Measurements from ENCODE around the gene RAD52. TPM values are rescaled to one million over a fixed set of nuclear protein-coding genes. Genes with fewer than 3 reads are reported as not detected.
"Not testable (repeated sequence)": the region's sequence is repeated elsewhere in the genome, so short reads cannot be mapped to it uniquely, and the experiment has no call there.

RAD52 gene
- total RNA-seq, 1 donor from 2014 or later, result 4.2 TPM

DNA sequence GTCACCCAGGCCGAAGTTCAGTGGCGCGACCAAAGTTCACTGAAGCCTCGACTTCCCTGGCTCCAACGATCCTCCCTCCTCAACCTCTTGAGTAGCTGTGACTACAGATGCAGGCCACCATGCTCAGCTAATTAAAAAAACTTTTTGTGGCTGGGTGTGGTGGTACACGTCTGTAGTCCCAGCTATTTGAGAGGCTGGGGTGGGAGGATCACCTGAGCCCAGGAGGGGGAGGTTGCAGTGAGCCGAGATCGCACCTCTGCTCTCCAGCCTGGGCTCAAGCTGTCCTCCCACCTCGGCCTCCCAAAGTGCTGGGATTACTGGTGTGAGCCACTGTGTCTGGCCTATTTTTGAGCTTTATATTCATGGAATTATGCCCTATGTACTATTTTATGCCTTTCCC lies 18.1 kb upstream of the RAD52 start:
- DNase-seq (ENCODE audit: low read depth in 2 of 2), result no peak

DNA sequence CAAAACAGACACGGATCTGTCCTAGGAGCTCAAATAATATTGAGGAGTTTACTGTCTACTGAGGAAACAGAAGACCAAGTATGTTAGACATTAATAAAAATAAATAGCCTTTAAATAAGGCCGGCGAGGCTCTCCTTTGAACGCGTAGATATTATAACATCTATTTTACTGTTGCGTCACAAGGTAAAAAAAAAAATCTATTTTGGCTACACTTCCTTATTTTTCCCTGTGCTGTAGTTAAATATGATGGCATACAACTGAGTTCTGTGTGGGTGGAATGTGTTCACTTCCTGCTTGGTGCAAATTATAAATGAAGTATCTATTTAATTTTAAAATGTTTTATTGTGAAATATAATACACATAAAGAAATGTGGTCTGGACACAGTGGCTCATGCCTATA lies 17.2 kb upstream of the RAD52 start:
- DNase-seq (ENCODE audit: low read depth in 2 of 2), result no peak

DNA sequence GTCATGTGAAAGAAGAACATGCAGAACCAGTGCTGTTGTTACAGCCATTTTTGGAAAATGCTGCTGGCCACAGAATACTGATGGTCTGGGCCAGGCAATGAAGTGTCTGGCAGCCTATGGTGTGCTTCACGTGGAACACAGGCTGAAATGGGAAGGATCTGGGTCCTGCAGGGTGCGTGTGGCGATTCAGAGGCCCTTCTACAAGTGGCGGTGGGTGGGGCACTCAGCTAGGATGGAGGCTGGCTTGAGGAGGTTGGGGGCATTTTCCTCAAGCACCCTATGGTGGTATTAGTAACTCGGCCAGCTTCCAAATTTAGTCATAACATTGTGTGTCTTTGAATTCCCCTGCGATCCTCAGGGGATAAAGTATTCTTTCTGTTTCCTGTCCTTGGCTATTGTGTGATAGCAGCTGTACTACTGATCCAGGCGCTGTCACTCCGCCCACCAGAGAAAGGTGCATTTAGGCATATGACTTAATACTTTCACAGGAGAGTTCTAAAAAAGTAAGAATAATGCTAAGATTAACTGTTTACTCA lies 9.2 kb upstream of the RAD52 start:
- DNase-seq (ENCODE audit: low read depth in 2 of 2), result peak in 1 of 2 donors; percentile 80

DNA sequence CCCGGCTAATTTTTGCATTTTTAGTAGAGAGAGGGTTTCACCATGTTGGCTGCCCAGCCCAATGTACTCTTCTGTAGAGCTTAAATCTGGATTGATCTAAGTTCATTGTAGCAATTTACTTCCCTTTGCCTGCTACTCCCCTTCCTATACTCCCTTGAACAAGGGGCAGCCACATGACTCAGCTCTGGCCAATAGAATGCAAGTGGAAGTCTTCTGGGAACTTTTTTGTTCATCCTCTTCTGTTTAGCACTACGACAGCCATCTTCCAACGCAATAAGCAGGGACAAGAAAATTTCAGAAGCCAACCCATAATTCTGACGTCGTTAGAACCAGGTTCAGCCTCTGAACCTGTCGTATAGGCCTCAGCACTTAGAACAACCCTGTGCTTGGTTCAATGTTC lies 6.4 kb upstream of the RAD52 start:
- DNase-seq (ENCODE audit: low read depth in 2 of 2), result no peak

DNA sequence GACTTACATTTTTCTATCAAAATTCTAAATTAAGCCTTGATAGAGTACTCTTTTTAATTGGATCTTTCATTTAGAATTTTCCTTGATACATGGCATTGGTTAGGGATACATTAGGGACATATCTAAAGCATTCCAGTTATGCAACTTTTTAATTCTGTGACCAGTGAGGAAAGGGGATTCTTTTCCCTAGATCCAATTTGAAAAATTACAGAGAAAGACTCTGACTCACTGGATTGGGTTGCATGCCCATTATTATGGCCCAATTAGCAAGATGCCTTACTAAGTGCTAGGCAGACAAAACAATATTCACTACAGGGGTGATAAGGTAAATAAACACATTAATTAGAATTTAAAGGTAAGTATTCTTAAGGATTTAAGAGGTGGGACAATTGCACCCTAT lies 5.2 kb upstream of the RAD52 start:
- DNase-seq (ENCODE audit: low read depth in 2 of 2), result no peak

DNA sequence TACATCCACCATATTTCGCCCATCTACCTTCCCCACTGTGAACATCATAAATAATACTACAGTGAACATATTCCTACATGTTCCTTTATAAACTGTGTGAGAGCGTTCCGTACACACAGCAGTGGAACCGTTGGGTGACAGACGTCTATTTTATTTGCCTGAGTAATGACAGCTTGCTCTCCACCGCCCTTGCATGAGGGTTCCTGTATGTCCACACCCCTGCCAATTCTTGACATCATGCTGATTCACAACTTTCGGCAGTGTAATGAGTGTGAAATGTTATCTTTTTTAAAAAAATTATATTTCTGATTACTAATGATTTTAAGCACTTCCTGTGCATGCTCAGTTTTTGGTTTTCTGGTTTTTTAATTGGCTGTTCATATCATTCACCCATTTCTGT lies 4.3 kb upstream of the RAD52 start:
- DNase-seq (ENCODE audit: low read depth in 2 of 2), result peak in 1 of 2 donors; percentile 37

DNA sequence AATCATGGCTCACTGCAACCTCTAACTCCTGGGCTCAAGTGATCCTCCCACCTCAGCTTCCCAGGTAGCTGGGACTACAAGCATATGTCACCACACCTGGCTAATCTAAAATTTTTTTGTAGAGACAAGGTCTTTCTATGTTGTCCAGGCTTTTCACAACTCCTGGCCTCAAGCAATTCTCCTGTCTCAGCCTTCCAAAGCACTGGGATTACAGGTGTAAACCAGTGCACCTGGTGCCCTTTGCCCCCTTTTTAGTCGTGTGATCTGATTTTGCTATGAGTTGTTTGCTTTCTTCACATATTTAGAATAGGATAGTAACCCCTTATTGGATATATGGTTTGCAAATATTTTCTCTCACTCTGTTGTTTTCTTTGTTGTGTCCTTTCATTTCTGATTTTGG lies 1.7 kb upstream of the RAD52 start:
- no peak for DNase-seq (ENCODE audit: low read depth in 2 of 2)

DNA sequence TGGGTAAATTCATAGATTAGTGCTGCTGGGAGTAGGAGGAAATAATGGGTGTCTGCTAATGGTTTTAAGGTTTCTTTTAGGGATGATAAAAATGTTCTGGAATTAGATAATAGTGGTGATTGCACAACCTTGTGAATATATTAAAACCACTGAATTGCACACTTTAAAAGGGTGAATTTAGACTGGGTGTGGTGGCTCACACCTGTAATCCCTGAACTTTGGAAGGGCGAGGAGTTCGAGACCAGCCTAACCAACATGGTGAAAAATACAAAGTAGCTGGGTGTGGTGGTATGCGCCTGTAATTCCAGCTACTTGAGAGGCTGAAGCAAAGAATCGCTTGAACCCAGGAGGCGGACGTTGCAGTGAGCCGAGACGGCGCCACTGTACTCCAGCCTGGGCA lies 1.3 kb downstream of the RAD52 start:
- no peak for DNase-seq (ENCODE audit: low read depth in 2 of 2)

DNA sequence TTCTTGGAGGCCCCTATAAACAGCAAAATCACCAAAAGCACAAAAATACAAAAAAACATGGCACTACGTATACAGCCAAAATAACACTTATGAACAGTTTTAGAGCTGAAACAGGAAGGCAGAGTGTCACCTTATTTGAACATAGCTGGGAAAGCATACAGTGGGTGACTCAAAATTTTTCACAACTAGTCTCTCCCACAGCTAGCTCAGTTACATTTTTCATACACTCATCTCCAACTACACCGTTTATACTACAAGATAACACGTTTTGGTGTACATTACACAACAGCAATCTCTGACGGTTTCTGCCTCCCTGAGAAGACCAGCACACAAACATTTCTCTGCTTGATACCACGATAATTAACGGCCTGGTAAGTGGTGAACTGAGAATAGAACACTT lies 2.9 kb downstream of the RAD52 start:
- no peak for DNase-seq (ENCODE audit: low read depth in 2 of 2)

DNA sequence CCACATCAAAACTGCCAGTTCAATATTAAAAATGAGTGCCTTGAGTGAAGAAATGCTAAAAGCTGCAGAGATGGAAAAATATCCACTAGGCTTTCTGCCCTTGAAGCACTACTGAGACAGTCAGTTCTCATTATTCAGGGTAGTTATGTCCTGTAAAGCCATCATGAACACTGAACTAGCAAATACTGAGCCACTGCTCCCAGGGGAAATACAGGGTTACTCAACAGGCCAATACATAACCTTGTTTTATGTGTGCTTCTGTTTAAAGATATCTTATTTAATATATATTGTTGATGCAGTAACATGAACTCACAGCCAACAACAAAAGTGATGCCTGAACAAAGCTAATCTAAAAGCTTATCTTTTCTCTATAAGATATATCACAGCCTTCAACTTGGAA lies 3.3 kb downstream of the RAD52 start:
- DNase-seq (ENCODE audit: low read depth in 2 of 2), result no peak

DNA sequence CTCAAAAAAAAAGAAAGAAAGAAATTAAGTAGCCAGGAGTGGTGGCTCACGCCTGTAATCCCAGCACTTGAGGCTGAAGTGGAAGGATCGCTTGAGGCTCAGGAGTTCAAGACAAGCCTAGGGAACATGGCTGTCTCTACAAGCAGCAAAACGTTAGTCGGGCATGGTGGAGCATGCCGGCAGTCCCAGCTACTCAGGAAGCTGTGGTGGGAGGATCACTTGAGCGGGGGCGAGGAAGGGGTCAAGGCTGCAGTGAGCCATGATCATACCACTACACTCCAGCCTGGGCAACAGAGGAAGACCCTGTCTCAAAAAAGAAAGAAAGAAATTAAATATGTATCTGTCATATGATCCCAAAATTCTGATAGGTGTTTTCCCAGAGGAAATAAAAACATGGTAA lies 5.3 kb downstream of the RAD52 start:
- no peak for DNase-seq (ENCODE audit: low read depth in 2 of 2)

DNA sequence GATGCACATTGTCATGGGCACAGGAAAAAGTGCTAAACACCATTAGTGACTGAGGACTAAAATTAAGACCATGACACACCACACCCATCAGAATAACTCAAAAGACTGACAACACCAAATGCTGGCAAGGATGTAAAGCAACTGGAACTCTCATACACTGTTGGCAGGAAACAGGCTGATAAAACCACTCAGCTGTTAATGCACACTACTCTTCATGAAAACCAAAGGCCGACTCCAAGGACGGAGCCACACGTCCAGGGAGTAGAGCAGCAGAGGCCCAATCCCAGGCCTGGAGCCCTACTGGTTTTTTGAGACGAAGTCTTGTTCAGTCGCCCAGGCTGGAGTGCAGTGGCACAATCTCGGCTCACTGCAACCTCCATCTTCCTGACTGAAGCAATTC lies 6.4 kb downstream of the RAD52 start:
- no peak for DNase-seq (ENCODE audit: low read depth in 2 of 2)

DNA sequence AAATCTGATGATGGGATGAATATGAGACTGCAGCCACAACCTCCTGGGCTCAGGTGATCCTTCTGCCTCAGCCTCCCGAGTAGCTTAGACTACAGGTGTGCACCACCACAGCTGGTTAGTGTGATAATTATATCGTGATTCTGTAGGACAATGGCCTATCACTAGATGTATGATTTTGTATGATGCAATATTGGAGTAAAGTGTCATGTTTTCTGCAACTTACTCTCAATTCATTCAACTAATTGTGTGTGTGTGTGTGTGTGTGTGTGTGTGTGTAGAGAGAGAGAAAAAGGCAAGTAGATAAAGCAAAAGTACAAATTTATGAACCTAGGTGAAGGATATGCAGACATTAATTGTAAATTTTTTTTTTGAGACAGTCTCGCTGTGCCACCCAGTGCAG lies 10.7 kb downstream of the RAD52 start:
- no peak for DNase-seq (ENCODE audit: low read depth in 2 of 2)

DNA sequence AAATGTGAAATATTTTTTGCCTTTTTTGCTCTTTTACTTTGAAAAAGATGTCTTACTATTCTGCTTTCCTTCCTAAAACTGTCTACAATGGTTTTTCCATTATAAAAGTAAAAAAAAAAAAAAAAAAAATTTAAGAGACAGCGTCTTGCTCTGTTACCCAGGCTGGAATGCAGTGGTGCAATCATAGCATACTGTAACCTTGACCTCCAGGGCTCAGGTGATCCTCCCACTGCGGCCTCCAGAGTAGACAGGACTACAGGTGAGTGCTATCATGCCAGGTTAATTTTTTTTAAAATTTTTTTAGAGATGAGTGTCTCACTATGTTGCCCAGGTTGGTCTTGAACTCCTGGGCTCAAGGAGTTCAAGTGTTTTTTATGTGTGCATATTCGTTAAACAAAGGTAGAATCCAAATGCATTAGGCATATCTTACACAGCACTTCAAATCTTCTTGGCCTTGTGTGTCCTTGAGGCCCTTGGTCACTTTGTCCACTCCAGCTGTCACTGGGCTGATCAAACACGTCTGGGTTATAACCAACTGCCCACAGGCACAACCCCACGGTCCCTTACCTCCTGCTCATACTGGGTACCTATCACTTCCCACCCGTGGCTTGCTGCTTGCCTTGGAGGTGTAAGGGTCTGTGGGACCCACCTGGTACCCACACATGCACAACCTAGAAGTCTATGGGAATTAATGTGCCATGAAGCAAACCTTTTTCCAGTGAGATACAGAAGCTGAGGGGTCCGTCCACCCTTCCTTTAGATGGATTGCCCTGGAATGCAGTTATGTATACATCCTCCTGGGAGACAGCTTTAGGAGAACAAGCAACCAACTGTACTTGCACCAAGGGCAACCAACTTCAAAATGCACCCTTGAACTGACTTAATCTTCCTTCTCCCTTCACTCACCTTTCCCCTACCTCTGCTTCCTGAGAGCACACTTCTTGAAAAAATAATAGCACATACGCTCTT lies 12.8 kb downstream of the RAD52 start:
- DNase-seq (ENCODE audit: low read depth in 2 of 2), result no peak

DNA sequence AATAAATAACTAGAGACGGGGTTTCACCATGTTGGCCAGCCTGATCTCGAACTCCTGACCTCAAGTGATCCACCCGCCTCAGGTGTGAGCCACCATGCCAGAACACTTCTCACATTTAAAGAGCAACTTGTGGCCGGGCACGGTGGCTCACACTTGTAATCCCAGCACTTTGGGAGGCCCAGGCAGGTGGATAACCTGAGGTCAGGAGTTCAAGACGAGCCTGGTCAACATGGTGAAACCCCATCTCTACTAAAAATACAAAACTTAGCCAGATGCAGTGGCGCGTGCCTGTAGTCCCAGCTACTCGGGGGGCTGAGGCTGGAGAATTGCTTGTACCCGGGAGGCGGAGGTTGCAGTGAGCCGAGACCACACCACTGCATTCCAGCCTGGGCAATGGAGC lies 13.6 kb downstream of the RAD52 start:
- not testable (repeated sequence) for DNase-seq (ENCODE audit: low read depth in 2 of 2)

DNA sequence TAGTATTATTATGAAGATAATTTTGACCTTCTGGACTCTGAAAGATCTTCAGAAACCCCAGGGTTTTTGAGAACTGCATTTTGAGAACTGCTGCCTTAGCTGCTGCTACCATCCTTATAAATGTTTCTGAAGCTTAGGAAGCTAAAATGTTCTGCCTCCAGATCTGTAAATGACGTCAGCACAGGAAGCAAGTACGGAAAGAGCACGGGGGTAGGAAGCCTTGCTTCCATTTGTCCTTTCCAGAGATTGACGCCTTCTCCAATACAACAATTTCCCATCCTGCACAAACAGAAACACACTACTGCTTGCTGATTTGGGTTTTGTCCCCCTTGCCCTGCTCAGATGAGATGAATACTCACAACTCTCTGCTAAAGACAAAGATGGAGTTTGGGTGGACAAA lies 17.9 kb downstream of the RAD52 start:
- DNase-seq (ENCODE audit: low read depth in 2 of 2), result no peak

DNA sequence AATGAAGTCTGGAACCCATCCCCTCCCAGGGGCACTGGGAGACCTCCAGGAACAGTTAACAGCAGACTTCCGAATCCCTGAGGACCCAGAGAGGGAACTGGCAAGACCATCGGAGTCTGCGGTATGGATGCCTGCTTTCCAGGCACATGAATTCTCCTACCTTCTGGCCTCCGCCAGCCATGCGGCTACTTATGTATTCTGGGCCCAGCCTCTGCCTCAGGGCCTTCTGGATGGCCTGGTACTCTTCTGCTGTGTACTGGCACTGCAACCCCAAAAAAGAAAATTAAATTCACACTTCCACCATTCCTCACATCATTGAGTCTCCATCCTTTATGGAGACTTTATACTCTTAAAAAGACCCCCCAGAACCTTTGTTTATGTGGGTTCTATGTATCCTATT lies 18.4 kb downstream of the RAD52 start:
- no peak for DNase-seq (ENCODE audit: low read depth in 2 of 2)

DNA sequence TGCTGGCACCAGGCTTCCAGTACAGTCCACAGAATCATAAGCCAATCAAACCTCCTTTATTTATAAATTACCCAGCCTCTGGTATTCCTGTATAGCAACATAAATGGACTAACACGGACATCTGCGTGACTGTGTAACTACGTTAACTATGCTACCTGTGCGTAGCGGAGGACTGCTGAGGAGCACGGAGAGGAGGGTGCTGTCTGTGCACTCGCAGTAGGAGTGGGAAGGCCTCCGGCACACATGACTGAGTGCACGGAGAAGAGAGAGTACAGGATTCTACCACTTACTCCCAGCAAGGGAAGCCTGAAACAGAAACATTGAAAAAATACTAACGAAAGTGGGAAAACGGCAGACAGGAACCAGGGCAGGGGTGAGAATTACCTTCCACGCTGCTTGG lies 22.9 kb downstream of the RAD52 start:
- DNase-seq (ENCODE audit: low read depth in 2 of 2), result no peak

DNA sequence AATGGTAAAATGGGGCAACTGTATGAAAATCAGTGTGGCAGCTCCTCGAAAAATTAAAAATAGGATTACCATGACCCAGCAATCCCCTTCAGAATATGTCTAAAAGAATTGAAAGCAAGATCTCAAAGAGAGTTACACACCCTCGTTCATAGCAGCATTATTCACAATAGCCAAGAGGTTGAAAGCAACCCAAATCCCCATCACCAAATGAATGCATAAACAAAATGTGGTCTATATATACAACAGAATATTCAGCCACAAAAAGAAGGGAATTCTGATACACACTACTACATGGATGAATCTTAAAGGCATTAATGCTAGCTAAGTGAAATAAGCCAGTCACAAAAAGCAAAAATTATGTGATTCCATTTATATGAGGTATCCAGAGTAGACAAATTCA lies 27.2 kb downstream of the RAD52 start:
- DNase-seq (ENCODE audit: low read depth in 2 of 2), result no peak

DNA sequence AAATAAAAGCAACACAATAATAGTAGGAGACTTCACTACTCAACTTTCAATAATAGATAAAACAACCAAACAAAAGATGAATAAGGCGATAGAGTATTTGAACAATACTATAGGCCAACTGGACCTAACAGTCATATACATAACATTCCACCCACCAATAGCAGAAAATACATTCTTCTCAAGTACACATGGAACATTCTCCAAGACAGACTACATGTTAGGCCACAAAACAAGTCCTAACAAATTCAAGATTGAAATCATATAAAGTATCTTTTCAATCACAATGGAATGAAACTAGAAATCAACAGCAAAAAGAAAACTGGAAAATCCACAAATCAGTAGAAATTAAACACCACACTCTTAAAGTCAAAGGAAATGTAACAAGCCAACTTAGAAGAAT lies 28.8 kb downstream of the RAD52 start:
- no peak for DNase-seq (ENCODE audit: low read depth in 2 of 2)

DNA sequence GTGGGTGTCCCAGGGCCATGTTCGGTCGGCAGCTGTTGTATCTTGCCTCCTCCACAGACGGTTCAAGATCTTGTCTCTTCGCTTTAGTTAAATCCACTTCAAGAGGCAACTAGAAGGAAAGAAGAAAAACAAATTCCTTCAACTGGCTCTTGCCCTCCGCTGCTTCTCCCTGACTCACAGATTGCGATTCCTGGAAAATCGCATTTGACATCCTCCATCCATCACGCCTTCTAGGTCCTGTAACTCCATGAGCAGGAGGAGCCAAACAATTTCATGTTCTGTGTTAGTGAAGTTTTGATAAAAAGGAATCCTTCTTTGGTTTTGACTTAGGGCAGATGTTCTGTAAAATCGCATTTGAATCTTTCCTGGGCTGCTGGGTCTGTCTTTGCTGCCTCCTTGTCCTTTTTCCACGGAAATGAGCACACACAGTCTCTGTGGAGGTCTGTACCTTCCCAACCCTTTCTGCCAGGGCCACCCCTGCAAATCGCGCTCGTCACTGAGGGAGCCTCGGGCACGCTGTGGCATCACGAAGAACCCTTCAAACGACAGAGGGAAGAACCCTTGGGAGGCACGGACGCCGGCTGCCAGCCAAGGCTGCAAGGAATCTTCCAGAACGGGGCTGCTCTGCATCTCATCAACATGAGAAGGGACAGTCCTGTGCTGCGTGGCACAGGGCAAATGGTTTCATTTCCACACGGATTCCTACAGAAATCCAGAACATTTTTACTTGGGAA lies 32.6 kb downstream of the RAD52 start:
- DNase-seq (ENCODE audit: low read depth in 2 of 2), result no peak

DNA sequence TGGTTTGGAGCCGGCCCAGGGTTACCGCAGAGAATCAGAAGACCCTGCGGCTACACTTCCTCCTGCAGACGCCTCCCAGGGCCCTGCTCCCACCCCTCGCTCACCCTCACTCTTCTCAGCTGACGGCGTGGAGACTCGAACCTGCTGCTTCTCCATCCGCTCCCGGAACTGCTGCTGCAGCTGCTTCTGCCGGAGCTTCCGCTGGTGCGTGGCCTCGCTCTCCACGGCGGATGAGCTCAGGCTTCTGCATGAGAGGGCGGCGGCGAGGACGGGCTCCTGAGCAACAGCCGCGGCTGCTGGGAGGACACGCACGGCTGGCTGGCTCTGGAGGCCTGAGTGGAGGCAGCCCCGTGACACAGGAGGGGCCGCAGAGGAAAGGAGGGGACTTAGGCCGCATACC lies 33.3 kb downstream of the RAD52 start:
- no peak for DNase-seq (ENCODE audit: low read depth in 2 of 2)

DNA sequence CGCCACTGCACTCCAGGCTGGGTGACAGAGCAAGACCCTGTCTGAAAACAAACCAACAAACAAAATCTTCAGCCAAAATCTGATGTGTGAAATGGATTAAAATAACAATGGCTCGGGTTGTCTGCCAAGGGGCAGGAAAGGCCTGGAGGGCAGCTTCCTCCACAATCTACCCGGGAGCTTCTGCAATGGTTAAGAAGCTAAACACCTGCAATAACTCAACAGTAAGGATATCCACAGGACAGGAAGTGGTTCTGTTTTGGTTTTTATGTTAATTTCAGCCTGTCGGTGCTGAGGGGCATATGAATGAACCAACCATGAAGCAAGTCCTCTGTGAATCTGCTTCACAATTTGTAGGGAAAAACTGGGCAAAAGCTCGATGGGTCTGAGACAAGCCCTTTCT lies 34.4 kb downstream of the RAD52 start:
- DNase-seq (ENCODE audit: low read depth in 2 of 2), result peak in 1 of 2 donors; percentile 58
